HEK293 (cell line): ENCODE measurements around the gene VWF.

Experiments
- GFI1B ChIP-seq: fragments of 450-650 bp; formaldehyde crosslinking; IDR thresholded peaks from 2 replicates; pipeline ENCODE4 v1.5.1; 2016; ENCODE audit warnings: missing biosample characterization, missing genetic modification characterization
- KLF16 ChIP-seq: fragments of 450-650 bp; formaldehyde crosslinking; IDR thresholded peaks from 2 replicates; pipeline ENCODE4 v1.5.1; 2017; ENCODE audit warnings: missing biosample characterization, missing genetic modification characterization
- OVOL3 ChIP-seq: fragments of 450-650 bp; formaldehyde crosslinking; IDR thresholded peaks from 2 replicates; pipeline ENCODE4 v1.5.1; 2016; ENCODE audit warnings: missing biosample characterization, missing genetic modification characterization
- PRDM1 ChIP-seq: fragments of 450-650 bp; formaldehyde crosslinking; IDR thresholded peaks from 2 replicates; pipeline ENCODE4; 2016; ENCODE audit warnings: missing biosample characterization, missing genetic modification characterization
- REST ChIP-seq: fragments of 450-650 bp; formaldehyde crosslinking; IDR thresholded peaks from 2 replicates; pipeline ENCODE4 v1.5.1; 2016; ENCODE audit warnings: missing biosample characterization, missing genetic modification characterization
- SCRT1 ChIP-seq: fragments of 450-650 bp; formaldehyde crosslinking; IDR thresholded peaks from 2 replicates; pipeline ENCODE4 v1.5.1; 2016; ENCODE audit warnings: missing biosample characterization, missing genetic modification characterization, borderline replicate concordance
- SP2 ChIP-seq: fragments of 450-650 bp; formaldehyde crosslinking; IDR thresholded peaks from 2 replicates; pipeline ENCODE4 v1.5.1; 2016; ENCODE audit warnings: missing biosample characterization, missing genetic modification characterization
- YY2 ChIP-seq: fragments of 450-650 bp; formaldehyde crosslinking; IDR thresholded peaks from 2 replicates; pipeline ENCODE4 v1.5.1; 2016; ENCODE audit warnings: missing biosample characterization, missing genetic modification characterization
- ZBTB48 ChIP-seq: fragments of 450-650 bp; formaldehyde crosslinking; IDR thresholded peaks from 2 replicates; pipeline ENCODE4 v1.5.1; 2016; ENCODE audit warnings: missing biosample characterization, missing genetic modification characterization
- ZEB2 ChIP-seq: fragments of 450-650 bp; formaldehyde crosslinking; IDR thresholded peaks from 2 replicates; pipeline ENCODE4 v1.5.1; 2016; ENCODE audit warnings: missing biosample characterization, missing genetic modification characterization
- ZNF114 ChIP-seq: fragments of 450-650 bp; formaldehyde crosslinking; IDR thresholded peaks from 2 replicates; pipeline ENCODE4 v1.5.0; 2017; ENCODE audit warnings: missing biosample characterization, missing genetic modification characterization
- ZNF157 ChIP-seq: fragments of 450-650 bp; formaldehyde crosslinking; IDR thresholded peaks from 2 replicates; pipeline ENCODE4 v1.5.1; 2016; ENCODE audit warnings: missing biosample characterization, missing genetic modification characterization
- ZNF214 ChIP-seq: fragments of 450-650 bp; formaldehyde crosslinking; IDR thresholded peaks from 2 replicates; pipeline ENCODE4 v1.5.1; 2017; ENCODE audit warnings: missing biosample characterization, mild to moderate bottlenecking, missing genetic modification characterization, borderline replicate concordance
- ZNF24 ChIP-seq: fragments of 450-650 bp; formaldehyde crosslinking; IDR thresholded peaks from 2 replicates; pipeline ENCODE4 v1.5.1; 2016; ENCODE audit warnings: missing biosample characterization, missing genetic modification characterization
- ZNF404 ChIP-seq: fragments of 450-650 bp; formaldehyde crosslinking; IDR thresholded peaks from 2 replicates; pipeline ENCODE4 v1.5.1; 2017; ENCODE audit warnings: missing biosample characterization, missing genetic modification characterization
- ZNF433 ChIP-seq: fragments of 450-650 bp; formaldehyde crosslinking; IDR thresholded peaks from 2 replicates; pipeline ENCODE4 v1.5.1; 2016; ENCODE audit warnings: missing biosample characterization, missing genetic modification characterization, low read depth
- ZNF510 ChIP-seq: fragments of 450-650 bp; formaldehyde crosslinking; IDR thresholded peaks from 2 replicates; pipeline ENCODE4 v1.5.1; 2018; ENCODE audit warnings: mild to moderate bottlenecking, missing genetic modification characterization, missing biosample characterization; ENCODE audit not compliant: insufficient replicate concordance
- ZNF600 ChIP-seq: fragments of 450-650 bp; formaldehyde crosslinking; IDR thresholded peaks from 2 replicates; pipeline ENCODE4 v1.5.1; 2016; ENCODE audit warnings: missing biosample characterization, missing genetic modification characterization
- ZNF623 ChIP-seq: fragments of 450-650 bp; formaldehyde crosslinking; IDR thresholded peaks from 2 replicates; pipeline ENCODE4 v1.5.1; 2016; ENCODE audit warnings: missing biosample characterization, missing genetic modification characterization
- ZNF654 ChIP-seq: fragments of 450-650 bp; formaldehyde crosslinking; IDR thresholded peaks from 2 replicates; pipeline ENCODE4 v1.5.1; 2016; ENCODE audit warnings: low read depth, missing biosample characterization, missing genetic modification characterization
- ZNF660 ChIP-seq: fragments of 450-650 bp; IDR thresholded peaks from 2 replicates; pipeline ENCODE4 v1.5.1; 2018; ENCODE audit warnings: missing biosample characterization, mild to moderate bottlenecking, missing genetic modification characterization
- ZNF670 ChIP-seq: fragments of 450-650 bp; formaldehyde crosslinking; IDR thresholded peaks from 2 replicates; pipeline ENCODE4 v1.5.1; 2016; ENCODE audit warnings: missing biosample characterization, missing genetic modification characterization, low read depth
- ZNF692 ChIP-seq: fragments of 450-650 bp; formaldehyde crosslinking; IDR thresholded peaks from 2 replicates; pipeline ENCODE4 v1.5.1; 2016; ENCODE audit warnings: missing biosample characterization, missing genetic modification characterization
- ZNF701 ChIP-seq: fragments of 450-650 bp; formaldehyde crosslinking; IDR thresholded peaks from 2 replicates; pipeline ENCODE4 v1.5.1; 2016; ENCODE audit warnings: missing biosample characterization, missing genetic modification characterization
- ZSCAN30 ChIP-seq: fragments of 450-650 bp; IDR thresholded peaks from 2 replicates; pipeline ENCODE4 v1.5.1; 2018; ENCODE audit warnings: missing biosample characterization, mild to moderate bottlenecking, missing genetic modification characterization, moderate library complexity
- TF ChIP-seq, protein P1 (sequence below): fragments of 450-650 bp; formaldehyde crosslinking; IDR thresholded peaks from 2 replicates; pipeline ENCODE4 v1.5.1; 2016; ENCODE audit warnings: missing biosample characterization, missing genetic modification characterization
- TF ChIP-seq, protein P2 (sequence below): fragments of 450-650 bp; formaldehyde crosslinking; IDR thresholded peaks from 2 replicates; pipeline ENCODE4 v1.5.1; 2016; ENCODE audit warnings: missing biosample characterization, missing genetic modification characterization
- TF ChIP-seq, protein P3 (sequence below): fragments of 450-650 bp; formaldehyde crosslinking; IDR thresholded peaks from 2 replicates; pipeline ENCODE4 v1.5.1; 2017; ENCODE audit warnings: missing biosample characterization, missing genetic modification characterization
- TF ChIP-seq, protein P4 (sequence below): IDR thresholded peaks from 2 replicates; pipeline ENCODE4 v1.6.1; 2011; ENCODE audit warnings: mild to moderate bottlenecking, low read depth, low read length, borderline replicate concordance

The VWF gene

DNA sequence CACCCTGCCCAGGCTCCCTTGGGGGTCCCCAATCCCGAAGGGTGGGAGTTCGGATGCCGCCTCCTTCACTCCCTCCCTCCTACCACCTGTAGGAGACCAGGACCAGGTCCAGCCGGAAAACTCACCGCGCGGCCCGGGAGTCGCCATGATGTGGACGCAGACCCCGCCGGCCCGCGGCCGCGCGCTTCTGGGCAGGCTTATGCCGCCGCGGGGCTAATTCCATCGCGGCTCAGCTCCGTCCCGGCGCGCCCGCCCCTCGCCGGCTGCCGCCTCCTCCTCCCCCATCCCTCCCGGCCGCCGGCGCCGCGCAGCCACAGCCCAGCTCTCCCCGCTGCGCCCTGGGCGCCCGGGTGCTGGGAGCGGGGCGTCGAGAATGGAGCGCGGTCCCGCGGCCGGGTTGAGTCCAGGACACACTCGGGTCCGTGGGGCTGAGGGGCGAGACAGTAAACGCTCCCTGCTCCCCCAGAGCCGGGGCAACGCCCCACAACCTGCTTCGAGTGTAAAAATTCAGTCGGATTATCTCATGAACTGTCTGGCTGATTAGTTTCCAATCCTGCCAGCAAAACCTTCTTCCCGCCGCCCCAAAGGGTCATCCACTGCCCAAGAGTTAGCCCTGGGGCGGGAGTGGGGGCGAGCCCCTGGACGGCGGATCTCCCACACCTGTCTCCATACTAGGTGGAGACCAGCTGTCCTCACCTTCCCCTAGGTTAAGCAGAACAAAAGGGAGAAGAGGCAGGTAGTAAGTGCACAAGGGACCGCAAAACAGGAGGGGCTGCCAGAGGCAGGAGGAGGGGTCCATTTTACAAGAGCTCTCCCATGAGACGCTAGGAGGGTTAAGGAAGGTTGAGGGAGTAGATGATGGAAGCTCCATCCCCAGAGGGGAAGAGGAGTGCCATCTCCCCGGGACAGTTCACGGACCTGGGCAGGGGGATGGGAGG is 179.1 kb downstream of the VWF start, which contains the start of gene ANO2 (continued):
- TF ChIP-seq REST, result no peak
- TF ChIP-seq, protein P1, sequence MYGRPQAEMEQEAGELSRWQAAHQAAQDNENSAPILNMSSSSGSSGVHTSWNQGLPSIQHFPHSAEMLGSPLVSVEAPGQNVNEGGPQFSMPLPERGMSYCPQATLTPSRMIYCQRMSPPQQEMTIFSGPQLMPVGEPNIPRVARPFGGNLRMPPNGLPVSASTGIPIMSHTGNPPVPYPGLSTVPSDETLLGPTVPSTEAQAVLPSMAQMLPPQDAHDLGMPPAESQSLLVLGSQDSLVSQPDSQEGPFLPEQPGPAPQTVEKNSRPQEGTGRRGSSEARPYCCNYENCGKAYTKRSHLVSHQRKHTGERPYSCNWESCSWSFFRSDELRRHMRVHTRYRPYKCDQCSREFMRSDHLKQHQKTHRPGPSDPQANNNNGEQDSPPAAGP (tag by site-specific recombination), result no peak
- TF ChIP-seq ZNF692 (tag by site-specific recombination), result 0 out of 2 replicates have a peak, but pooled peaks have one; percentile 21
- TF ChIP-seq ZNF214 (tag by site-specific recombination), result no peak
- no peak for TF ChIP-seq OVOL3 (tag by site-specific recombination)
- TF ChIP-seq, protein P2, sequence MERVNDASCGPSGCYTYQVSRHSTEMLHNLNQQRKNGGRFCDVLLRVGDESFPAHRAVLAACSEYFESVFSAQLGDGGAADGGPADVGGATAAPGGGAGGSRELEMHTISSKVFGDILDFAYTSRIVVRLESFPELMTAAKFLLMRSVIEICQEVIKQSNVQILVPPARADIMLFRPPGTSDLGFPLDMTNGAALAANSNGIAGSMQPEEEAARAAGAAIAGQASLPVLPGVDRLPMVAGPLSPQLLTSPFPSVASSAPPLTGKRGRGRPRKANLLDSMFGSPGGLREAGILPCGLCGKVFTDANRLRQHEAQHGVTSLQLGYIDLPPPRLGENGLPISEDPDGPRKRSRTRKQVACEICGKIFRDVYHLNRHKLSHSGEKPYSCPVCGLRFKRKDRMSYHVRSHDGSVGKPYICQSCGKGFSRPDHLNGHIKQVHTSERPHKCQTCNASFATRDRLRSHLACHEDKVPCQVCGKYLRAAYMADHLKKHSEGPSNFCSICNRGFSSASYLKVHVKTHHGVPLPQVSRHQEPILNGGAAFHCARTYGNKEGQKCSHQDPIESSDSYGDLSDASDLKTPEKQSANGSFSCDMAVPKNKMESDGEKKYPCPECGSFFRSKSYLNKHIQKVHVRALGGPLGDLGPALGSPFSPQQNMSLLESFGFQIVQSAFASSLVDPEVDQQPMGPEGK, result peak; percentile 55; the same call in 1 of the 2 replicates
- no peak for TF ChIP-seq ZNF24 (tag by site-specific recombination)
- 0 out of 2 replicates have a peak, but pooled peaks have one; percentile 42 for TF ChIP-seq ZNF600 (tag by site-specific recombination)
- TF ChIP-seq, protein P3, sequence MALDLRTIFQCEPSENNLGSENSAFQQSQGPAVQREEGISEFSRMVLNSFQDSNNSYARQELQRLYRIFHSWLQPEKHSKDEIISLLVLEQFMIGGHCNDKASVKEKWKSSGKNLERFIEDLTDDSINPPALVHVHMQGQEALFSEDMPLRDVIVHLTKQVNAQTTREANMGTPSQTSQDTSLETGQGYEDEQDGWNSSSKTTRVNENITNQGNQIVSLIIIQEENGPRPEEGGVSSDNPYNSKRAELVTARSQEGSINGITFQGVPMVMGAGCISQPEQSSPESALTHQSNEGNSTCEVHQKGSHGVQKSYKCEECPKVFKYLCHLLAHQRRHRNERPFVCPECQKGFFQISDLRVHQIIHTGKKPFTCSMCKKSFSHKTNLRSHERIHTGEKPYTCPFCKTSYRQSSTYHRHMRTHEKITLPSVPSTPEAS, result no peak
- TF ChIP-seq KLF16 (tag by site-specific recombination), result no peak
- TF ChIP-seq ZNF701 (tag by site-specific recombination), result no peak
- no peak for TF ChIP-seq ZNF404
- no peak for TF ChIP-seq ZNF510 (tag by site-specific recombination)
- peak; percentile 28; the same call in 1 of the 2 replicates for TF ChIP-seq SP2
- no peak for TF ChIP-seq GFI1B (tag by site-specific recombination)
- TF ChIP-seq ZNF433 (tag by site-specific recombination), result no peak
- no peak for TF ChIP-seq ZNF623
- TF ChIP-seq ZEB2 (tag by site-specific recombination), result no peak
- TF ChIP-seq ZBTB48, result peak; percentile 25; the same call in 1 of the 2 replicates
- TF ChIP-seq ZNF114 (tag by site-specific recombination), result no peak
- no peak for TF ChIP-seq ZNF670
- TF ChIP-seq, protein P4, sequence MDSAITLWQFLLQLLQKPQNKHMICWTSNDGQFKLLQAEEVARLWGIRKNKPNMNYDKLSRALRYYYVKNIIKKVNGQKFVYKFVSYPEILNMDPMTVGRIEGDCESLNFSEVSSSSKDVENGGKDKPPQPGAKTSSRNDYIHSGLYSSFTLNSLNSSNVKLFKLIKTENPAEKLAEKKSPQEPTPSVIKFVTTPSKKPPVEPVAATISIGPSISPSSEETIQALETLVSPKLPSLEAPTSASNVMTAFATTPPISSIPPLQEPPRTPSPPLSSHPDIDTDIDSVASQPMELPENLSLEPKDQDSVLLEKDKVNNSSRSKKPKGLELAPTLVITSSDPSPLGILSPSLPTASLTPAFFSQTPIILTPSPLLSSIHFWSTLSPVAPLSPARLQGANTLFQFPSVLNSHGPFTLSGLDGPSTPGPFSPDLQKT, result no peak
- TF ChIP-seq SCRT1 (tag by site-specific recombination), result 0 out of 2 replicates have a peak, but pooled peaks have one; percentile 21
- no peak for TF ChIP-seq ZNF654
- TF ChIP-seq PRDM1 (tag by site-specific recombination), result no peak
- TF ChIP-seq ZSCAN30 (tag by site-specific recombination), result 0 out of 2 replicates have a peak, but pooled peaks have one; percentile 22
- no peak; the same call in 1 of the 2 replicates for TF ChIP-seq ZNF660 (tag by site-specific recombination)
- TF ChIP-seq YY2 (tag by site-specific recombination), result peak; percentile 67
- TF ChIP-seq ZNF157 (tag by site-specific recombination), result no peak
